ENCODE data around the gene GALNT2. TPM values are rescaled to one million over a fixed set of nuclear protein-coding genes. Genes with fewer than 3 reads are reported as not detected.

GALNT2 gene
- total and polyA plus RNA-seq, 2 of the 4 experiments (the other 2 are of a cell fraction): 50.4 to 189 TPM

DNA sequence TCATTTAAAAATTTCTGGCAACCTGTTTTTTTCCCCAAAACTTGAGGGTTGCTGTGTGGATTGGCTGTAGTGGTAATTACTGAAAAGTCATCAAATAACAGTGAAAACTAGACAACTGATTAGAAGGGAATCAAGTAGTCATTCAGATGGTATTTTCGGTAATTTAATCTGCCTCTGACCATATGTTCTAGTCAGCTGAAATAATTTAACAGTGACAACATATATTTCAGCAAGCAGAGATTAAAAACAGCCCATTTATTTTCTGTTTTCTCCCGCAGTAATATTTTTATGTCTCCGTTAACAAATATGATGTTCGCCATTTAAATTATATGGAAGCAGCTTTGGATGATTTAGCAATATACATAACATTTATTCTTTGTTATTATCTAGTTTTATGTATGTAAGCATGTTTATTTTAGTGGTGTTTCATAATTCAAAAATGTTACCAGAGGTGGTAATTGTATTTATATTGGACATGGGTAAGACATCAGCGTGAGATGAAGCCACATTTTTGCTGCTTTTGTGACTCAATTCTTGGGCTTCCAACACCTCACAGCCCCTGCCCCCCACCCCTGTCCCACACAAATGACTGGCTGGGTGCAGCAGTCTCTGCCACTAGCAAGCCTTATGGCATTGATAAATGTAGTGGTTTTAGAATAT is 104.4 kb downstream of the GALNT2 start:
- no peak overlapping the region for H3K27ac ChIP-seq (ENCODE audit: insufficient read depth, low read length)
- H2BK20ac ChIP-seq (ENCODE audit: low read depth, low read length): no peak overlapping the region
- H3K18ac ChIP-seq (ENCODE audit: low read depth, low read length): no peak overlapping the region
- peak; percentile 73 for ATAC-seq (ENCODE audit: low read depth)
- POLR2A ChIA-PET (ENCODE audit: unreplicated experiment): no interaction called here
- no TSS peak for BruUV-seq (replicated peaks)
- H3K4me3 ChIP-seq (ENCODE audit: insufficient read depth, low read depth, low read length): no peak overlapping the region
- H3K36me3 ChIP-seq (ENCODE audit: control insufficient read depth, insufficient read depth, low read length): no peaks in the 10 kb centered on the region
- no peak overlapping the region for H3K9ac ChIP-seq (ENCODE audit: low read depth, low read length)
- DNase-seq: peak; percentile 79
- intact Hi-C loops (cut with micrococcal nuclease) (no loop called here), in situ Hi-C loops (cut with MboI; ENCODE audit: low sequenced_read_pairs) (no loop called here), dilution Hi-C loops (cut with HindIII; ENCODE audit: low sequenced_read_pairs, unreplicated experiment) (no loop called here)
- H2BK120ac ChIP-seq (ENCODE audit: low read depth, low read length): no peak overlapping the region
- H4K5ac ChIP-seq (ENCODE audit: low read depth, low read length): no peak overlapping the region
- H2BK5ac ChIP-seq (ENCODE audit: low read depth, low read length, poor library complexity, severe bottlenecking): peak overlapping the region; percentile 30
- no peak overlapping the region for H3K23ac ChIP-seq (ENCODE audit: low read depth, low read length)
- no peak for TF ChIP-seq RAD21 (IDR thresholded peaks at IDR 0.05; ENCODE audit: low read length)
- TF ChIP-seq FOS (IDR thresholded peaks at IDR 0.05; ENCODE audit: low read depth, low read length): peak; percentile 51; the same call in 1 of the 2 replicates
- TF ChIP-seq BHLHE40 (IDR thresholded peaks at IDR 0.05; ENCODE audit: low read depth, low read length): peak; percentile 75
- TF ChIP-seq NFE2L2 (IDR thresholded peaks at IDR 0.05; ENCODE audit: low read depth, low read length): no peak
- peaks cover 58 to 75% of the 10 kb centered on the region in 2 experiments for H3K79me1 ChIP-seq (ENCODE audit: low read depth in 1 of 2, low read length in 2 of 2)
- no peak overlapping the region for H4K91ac ChIP-seq (ENCODE audit: insufficient read depth, low read depth, low read length)
- H2AK9ac ChIP-seq (replicated peaks; ENCODE audit: low read depth, low read length, poor library complexity): no peak overlapping the region
- no peaks in the 10 kb centered on the region for H3K9me3 ChIP-seq (ENCODE audit: control insufficient read depth, insufficient read depth, low read length)
- H3K14ac ChIP-seq (replicated peaks; ENCODE audit: low read depth, low read length): no peak overlapping the region
- no peak overlapping the region for H2BK15ac ChIP-seq (ENCODE audit: low read depth, low read length)
- no peak overlapping the region for H2AFZ ChIP-seq (replicated peaks; ENCODE audit: low read length, poor library complexity)
- no peaks in the 10 kb centered on the region for H3K27me3 ChIP-seq (ENCODE audit: control insufficient read depth, insufficient read depth, low read length)
- H2AK5ac ChIP-seq (ENCODE audit: low read depth, low read length): 0 out of 2 replicates have a peak overlapping the region, but pooled peaks have one; percentile 73
- H3K9me1 ChIP-seq (ENCODE audit: insufficient read depth, low read length): peaks cover 19% of the 10 kb centered on the region
- H4K20me1 ChIP-seq (ENCODE audit: insufficient read depth, low read length): peaks cover 57% of the 10 kb centered on the region
- H3K56ac ChIP-seq (ENCODE audit: extremely low read depth, insufficient read depth, low read length): no peak overlapping the region
- WGBS, 2 experiments (ENCODE audit: extremely low coverage in 2 of 2, insufficient read length in 1 of 2): no CpG with 5 or more reads among the region's 5 CpGs
- H3K4ac ChIP-seq (ENCODE audit: low read depth, low read length): peak overlapping the region; percentile 25; the same call in 1 of the 2 replicates
- peaks cover 20% of the 10 kb centered on the region for H3K4me1 ChIP-seq (ENCODE audit: control insufficient read depth, insufficient read depth, low read length)
- no peak overlapping the region for H3K4me2 ChIP-seq (ENCODE audit: low read depth, low read length)
- CTCF ChIA-PET: interaction anchor here (0.6 to 1.3 kb wide), 2 partner anchors 14 to 50 kb away, joined by 4 to 5 read pairs; no protein-coding TSS in a partner anchor
- H4K8ac ChIP-seq (ENCODE audit: low read depth in 2 of 2, low read length in 2 of 2): peak overlapping the region in 1 of 2 experiments; percentile 79; a peak in 1 of 4 replicates

All from IMR-90 (cell line).